GM12872 (cell line): ENCODE results near the gene SHOX.

Source experiments
- TF ChIP-seq, protein P1 (sequence below): IDR thresholded peaks from 3 replicates; pipeline ENCODE4 v1.5.1; 2011; ENCODE audit warnings: low read depth, mild to moderate bottlenecking, low read length, moderate library complexity; ENCODE audit not compliant: insufficient read depth

The SHOX gene

DNA sequence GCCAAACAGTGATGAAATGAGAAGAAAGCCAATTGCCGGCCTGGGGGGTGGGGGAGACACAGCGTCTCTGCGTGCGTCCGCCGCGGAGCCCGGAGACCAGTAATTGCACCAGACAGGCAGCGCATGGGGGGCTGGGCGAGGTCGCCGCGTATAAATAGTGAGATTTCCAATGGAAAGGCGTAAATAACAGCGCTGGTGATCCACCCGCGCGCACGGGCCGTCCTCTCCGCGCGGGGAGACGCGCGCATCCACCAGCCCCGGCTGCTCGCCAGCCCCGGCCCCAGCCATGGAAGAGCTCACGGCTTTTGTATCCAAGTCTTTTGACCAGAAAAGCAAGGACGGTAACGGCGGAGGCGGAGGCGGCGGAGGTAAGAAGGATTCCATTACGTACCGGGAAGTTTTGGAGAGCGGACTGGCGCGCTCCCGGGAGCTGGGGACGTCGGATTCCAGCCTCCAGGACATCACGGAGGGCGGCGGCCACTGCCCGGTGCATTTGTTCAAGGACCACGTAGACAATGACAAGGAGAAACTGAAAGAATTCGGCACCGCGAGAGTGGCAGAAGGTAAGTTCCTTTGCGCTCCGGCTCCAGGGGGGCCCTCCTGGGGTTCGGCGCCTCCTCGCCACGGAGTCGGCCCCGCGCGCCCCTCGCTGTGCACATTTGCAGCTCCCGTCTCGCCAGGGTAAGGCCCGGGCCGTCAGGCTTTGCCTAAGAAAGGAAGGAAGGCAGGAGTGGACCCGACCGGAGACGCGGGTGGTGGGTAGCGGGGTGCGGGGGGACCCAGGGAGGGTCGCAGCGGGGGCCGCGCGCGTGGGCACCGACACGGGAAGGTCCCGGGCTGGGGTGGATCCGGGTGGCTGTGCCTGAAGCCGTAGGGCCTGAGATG is at the start of gene SHOX:
SHOX (plus strand) TSS at position 180 of the 885 bp plus-strand sequence; CDS start at position 287, 107 bp downstream.
- TF ChIP-seq, protein P1, sequence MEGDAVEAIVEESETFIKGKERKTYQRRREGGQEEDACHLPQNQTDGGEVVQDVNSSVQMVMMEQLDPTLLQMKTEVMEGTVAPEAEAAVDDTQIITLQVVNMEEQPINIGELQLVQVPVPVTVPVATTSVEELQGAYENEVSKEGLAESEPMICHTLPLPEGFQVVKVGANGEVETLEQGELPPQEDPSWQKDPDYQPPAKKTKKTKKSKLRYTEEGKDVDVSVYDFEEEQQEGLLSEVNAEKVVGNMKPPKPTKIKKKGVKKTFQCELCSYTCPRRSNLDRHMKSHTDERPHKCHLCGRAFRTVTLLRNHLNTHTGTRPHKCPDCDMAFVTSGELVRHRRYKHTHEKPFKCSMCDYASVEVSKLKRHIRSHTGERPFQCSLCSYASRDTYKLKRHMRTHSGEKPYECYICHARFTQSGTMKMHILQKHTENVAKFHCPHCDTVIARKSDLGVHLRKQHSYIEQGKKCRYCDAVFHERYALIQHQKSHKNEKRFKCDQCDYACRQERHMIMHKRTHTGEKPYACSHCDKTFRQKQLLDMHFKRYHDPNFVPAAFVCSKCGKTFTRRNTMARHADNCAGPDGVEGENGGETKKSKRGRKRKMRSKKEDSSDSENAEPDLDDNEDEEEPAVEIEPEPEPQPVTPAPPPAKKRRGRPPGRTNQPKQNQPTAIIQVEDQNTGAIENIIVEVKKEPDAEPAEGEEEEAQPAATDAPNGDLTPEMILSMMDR, result no peak

DNA sequence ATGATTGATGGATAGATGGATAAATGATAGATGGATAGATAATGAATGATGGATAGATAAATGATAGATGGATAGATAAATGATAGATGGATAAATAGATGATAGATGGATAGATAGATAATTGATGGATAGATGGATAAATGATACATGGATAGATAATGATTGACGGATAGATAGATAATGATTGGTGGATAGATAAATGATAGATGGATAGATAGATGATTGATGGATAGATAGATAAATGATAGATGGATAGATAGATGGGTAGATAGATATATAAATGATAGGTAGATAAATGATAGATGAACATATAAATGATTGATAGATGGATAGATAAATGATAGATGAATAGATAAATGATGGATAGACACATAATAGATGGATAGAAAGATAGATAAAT is 49.5 kb upstream of the SHOX start:
- TF ChIP-seq, protein P1, result no peak

DNA sequence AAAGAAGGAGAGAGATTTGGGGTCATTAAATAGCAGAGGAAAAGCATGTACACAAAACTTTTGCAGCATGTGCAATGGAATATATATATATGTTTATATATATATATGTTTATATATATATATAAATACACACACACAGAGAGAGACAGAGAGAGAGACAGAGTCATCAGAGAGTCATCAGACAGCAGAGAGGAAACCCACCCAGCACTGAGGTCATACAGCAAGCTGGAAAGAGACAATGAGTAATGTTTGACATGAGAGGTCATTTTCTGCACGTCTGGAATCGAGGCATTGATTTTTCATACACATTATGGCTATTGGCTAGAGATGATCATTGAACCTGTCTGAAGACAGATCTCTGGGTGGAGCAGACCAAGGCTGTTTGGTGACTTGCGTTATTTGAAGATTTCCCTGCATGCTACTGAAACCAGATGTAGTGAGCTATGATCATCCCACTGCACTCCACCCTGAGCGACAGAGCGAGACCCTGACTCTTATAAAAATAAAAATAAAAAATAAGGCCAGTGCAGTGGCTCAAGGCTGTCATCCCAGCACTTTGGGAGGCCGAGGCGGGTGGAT is 48.8 kb upstream of the SHOX start:
- TF ChIP-seq, protein P1, result no peak

DNA sequence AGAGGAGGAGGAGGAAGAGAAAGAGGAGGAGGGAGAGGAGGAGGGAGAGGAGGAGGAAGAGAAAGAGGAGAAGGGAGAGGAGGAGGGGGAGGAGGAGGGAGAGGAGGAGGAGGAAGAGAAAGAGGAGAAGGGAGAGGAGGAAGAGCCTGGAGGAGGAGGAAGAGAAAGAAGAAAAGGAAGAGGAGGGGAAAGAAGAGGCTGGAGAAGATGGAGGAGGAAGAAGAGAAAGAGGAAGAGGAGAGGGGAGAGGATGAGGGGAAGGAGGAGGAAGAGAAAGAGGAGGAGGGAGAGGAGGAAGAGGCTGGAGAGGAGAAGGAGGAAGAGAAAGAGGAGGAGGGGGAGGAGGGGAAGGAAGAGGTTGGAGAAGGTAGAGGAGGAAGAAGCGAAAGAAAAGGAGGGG is 46.0 kb upstream of the SHOX start:
- TF ChIP-seq, protein P1, result no peak

DNA sequence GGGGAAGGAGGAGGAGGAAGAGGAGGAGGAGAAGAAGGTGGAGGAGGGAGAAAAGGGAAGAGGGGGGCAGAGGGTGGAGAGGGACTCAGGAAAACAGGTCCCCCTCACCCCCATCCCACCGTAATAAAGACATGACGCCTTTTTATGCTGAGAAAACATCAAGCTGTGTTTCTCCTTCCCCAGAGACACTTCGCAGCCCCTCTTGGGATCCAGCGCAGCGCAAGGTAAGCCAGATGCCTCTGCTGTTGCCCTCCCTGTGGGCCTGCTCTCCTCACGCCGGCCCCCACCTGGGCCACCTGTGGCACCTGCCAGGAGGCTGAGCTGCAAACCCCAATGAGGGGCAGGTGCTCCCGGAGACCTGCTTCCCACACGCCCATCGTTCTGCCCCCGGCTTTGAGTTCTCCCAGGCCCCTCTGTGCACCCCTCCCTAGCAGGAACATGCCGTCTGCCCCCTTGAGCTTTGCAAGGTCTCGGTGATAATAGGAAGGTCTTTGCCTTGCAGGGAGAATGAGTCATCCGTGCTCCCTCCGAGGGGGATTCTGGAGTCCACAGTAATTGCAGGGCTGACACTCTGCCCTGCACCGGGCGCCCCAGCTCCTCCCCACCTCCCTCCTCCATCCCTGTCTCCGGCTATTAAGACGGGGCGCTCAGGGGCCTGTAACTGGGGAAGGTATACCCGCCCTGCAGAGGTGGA is 45.3 kb upstream of the SHOX start:
- TF ChIP-seq, protein P1, result no peak

DNA sequence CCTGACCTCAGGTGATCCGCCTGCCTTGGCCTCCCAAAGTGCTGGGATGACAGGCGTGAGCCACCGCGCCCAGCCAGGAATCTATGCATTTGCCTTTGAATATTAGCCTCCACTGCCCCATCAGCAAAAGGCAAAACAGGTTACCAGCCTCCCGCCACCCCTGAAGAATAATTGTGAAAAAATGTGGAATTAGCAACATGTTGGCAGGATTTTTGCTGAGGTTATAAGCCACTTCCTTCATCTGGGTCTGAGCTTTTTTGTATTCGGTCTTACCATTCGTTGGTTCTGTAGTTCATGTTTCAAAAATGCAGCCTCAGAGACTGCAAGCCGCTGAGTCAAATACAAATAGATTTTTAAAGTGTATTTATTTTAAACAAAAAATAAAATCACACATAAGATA is 44.2 kb upstream of the SHOX start:
- TF ChIP-seq, protein P1, result no peak
